AG08395 (cell line): ENCODE measurements around the gene ZFP69.
A peak's percentile ranks its signal among the peaks of the same experiment; 100 is the strongest.
"Not testable (repeated sequence)": the region's sequence is repeated elsewhere in the genome, so short reads cannot be mapped to it uniquely, and the experiment has no call there.

Source experiments
- DNase-seq: peaks from one replicate; pipeline ENCODE4 v3.0.0; 2012; ENCODE audit warnings: mixed read lengths, low spot score

Gene ZFP69

GRCh38 chr1:40476924-40477677, at the start of gene ZFP69:
Gene ZFP69, plus strand, starts transcription at chr1:40477290. Its CDS starts 2,072 bp downstream, at chr1:40479362.
- DNase-seq: peak; percentile 86

GRCh38 chr1:40431385-40431784, 45.7 kb upstream of the ZFP69 start:
- no peak for DNase-seq

GRCh38 chr1:40432644-40433390, 44.3 kb upstream of the ZFP69 start:
- no peak for DNase-seq

- no peak for DNase-seq
These were observed 41.6 kb upstream of the ZFP69 start for GRCh38 chr1:40435471-40435870.

- DNase-seq: no peak
These were observed 41.2 kb upstream of the ZFP69 start for GRCh38 chr1:40435876-40436275.

GRCh38 chr1:40438391-40439015, 38.6 kb upstream of the ZFP69 start:
- peak; percentile 59 for DNase-seq

- DNase-seq: no peak
These were observed 37.8 kb upstream of the ZFP69 start for GRCh38 chr1:40439247-40439646.

- peak; percentile 99 for DNase-seq
These were observed 27.2 kb upstream of the ZFP69 start, which contains the start of gene ZFP69B for GRCh38 chr1:40449684-40450494. Gene ZFP69B, plus strand, starts transcription at chr1:40450476. Its CDS starts 486 bp downstream, at chr1:40450962.

- peak; percentile 32 for DNase-seq
These were observed 26.4 kb upstream of the ZFP69 start for GRCh38 chr1:40450495-40451237.

GRCh38 chr1:40451238-40451585, 25.9 kb upstream of the ZFP69 start:
- no peak for DNase-seq

- no peak for DNase-seq
These were observed 22.2 kb upstream of the ZFP69 start for GRCh38 chr1:40454873-40455272.

GRCh38 chr1:40462956-40463590, 14.0 kb upstream of the ZFP69 start:
- no peak for DNase-seq

- no peak for DNase-seq
These were observed 7.8 kb upstream of the ZFP69 start for GRCh38 chr1:40469327-40469726.

GRCh38 chr1:40475268-40475667, 1.8 kb upstream of the ZFP69 start:
- no peak for DNase-seq

- peak; percentile 17 for DNase-seq
These were observed 576 bp downstream of the ZFP69 start for GRCh38 chr1:40477678-40478053.

GRCh38 chr1:40478276-40478675, 1.2 kb downstream of the ZFP69 start:
- peak; percentile 6 for DNase-seq

GRCh38 chr1:40479156-40479555, 2.1 kb downstream of the ZFP69 start:
- DNase-seq: no peak

- no peak for DNase-seq
These were observed 18.3 kb downstream of the ZFP69 start for GRCh38 chr1:40495315-40495903.

- DNase-seq: not testable (repeated sequence)
These were observed 25.6 kb downstream of the ZFP69 start for GRCh38 chr1:40502651-40503050.

GRCh38 chr1:40507973-40508372, 30.9 kb downstream of the ZFP69 start:
- no peak for DNase-seq
